HG03558 (cell line): Measurements from ENCODE around the gene FLNB.
"Not testable (repeated sequence)": the region's sequence is repeated elsewhere in the genome, so short reads cannot be mapped to it uniquely, and the experiment has no call there.

Experiments used
- ATAC-seq: cut with Tn5 transposase; IDR thresholded peaks from one replicate; pipeline ENCODE4 v1.9.1; 2021; ENCODE audit warnings: moderate number of reproducible peaks; ENCODE audit not compliant: unreplicated experiment; ENCODE audit errors: extremely low read depth

FLNB gene

GRCh38 chr3:58048301-58048700, 40.1 kb downstream of the FLNB start:
- no peak for ATAC-seq

- no peak for ATAC-seq
Observed at GRCh38 chr3:58049143-58049785, 41.0 kb downstream of the FLNB start.

- ATAC-seq = no peak
Observed at GRCh38 chr3:58051196-58051595, 43.0 kb downstream of the FLNB start.

GRCh38 chr3:58051658-58052261, 43.5 kb downstream of the FLNB start:
- ATAC-seq = not testable (repeated sequence)

GRCh38 chr3:58052373-58053273, 44.4 kb downstream of the FLNB start:
- ATAC-seq = no peak

- ATAC-seq = no peak
Observed at GRCh38 chr3:58054652-58055051, 46.4 kb downstream of the FLNB start.

GRCh38 chr3:58055314-58055713, 47.1 kb downstream of the FLNB start:
- no peak for ATAC-seq

GRCh38 chr3:58055891-58056290, 47.7 kb downstream of the FLNB start:
- not testable (repeated sequence) for ATAC-seq

GRCh38 chr3:58058361-58059263, 50.4 kb downstream of the FLNB start:
- ATAC-seq = no peak

GRCh38 chr3:58059349-58060321, 51.4 kb downstream of the FLNB start:
- ATAC-seq = no peak

- no peak for ATAC-seq
Observed at GRCh38 chr3:58062472-58062871, 54.2 kb downstream of the FLNB start.

GRCh38 chr3:58063022-58063815, 55.0 kb downstream of the FLNB start:
- no peak for ATAC-seq

GRCh38 chr3:58064923-58065638, 56.9 kb downstream of the FLNB start:
- ATAC-seq = no peak

- no peak for ATAC-seq
Observed at GRCh38 chr3:58065700-58066167, 57.5 kb downstream of the FLNB start.

GRCh38 chr3:58066842-58067241, 58.6 kb downstream of the FLNB start:
- ATAC-seq = no peak

GRCh38 chr3:58068122-58068809, 60.0 kb downstream of the FLNB start:
- ATAC-seq = no peak

GRCh38 chr3:58071480-58071971, 63.3 kb downstream of the FLNB start:
- ATAC-seq = no peak
